T follicular helper cell (primary cell): ENCODE data around the gene SLC8B1.

ENCODE experiments used
- DNase-seq: peaks from one replicate; pipeline ENCODE4 v3.0.0-alpha.2; 2020; ENCODE audit warnings: low read depth

Gene SLC8B1

DNA sequence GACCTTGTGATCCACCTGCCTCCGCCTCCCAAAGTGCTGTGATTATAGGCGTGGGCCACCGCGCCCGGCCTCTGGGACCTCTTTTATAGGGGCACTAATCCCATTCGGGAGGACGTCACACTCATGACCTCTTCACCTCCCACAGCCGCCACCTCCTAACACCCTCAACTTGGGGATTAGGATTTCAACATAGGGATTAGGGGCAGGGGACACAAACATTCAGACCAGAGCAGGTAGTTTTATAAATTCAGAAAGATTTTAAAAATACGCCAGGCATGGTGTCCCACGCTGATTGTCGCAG, 64.2 kb downstream of the SLC8B1 start:
- no peak for DNase-seq

DNA sequence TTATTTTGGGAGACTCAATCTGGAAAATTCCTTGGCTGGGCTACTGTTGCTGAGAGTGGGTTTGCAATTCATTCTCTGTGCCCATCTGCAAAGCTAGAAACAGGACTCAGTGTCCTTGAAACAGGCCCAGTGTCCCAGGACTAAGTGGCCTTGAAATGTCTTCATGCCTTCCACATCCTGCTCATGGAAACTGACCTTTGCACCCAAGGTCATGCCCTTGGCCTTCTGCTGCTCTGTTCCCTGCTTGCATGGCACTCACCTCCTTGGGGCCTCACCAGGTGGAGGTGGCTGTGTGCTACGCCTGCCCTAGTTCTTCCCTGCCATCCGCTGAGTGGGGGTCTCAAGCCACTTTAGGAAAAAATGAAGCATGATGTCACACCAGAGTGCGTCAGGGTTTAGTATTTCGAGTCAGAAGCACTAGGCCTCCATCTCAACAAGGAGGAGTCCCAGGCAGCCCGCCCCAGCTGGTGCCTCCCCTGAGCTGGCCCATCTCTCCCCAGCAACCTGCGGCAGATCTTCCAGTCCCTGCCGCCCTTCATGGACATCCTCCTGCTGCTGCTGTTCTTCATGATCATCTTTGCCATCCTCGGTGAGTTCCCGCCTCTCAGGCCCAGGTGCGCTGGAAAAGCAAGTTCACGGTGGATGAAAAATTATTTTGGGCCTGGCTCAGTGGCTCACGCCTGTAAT, 65.5 kb downstream of the SLC8B1 start:
- DNase-seq, result no peak

DNA sequence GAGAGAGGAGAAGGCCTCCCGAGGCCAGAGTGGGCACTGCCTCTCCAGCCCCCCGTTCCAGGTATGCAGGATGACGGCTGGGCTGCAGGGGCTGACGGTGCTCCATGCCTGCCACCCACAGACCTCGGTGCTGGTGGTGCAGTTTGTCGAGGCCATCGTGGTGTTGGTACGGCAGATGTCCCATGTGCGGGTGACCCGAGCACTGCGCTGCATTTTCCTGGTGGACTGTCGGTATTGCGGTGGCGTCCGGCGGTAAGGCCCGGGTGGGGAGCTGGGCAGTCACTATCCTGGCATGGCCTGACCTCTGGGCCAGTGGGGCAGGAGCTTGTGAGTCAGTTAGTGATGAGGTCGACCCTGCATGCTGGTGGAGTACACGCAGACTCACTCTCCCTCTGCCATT, 66.3 kb downstream of the SLC8B1 start:
- DNase-seq, result no peak

DNA sequence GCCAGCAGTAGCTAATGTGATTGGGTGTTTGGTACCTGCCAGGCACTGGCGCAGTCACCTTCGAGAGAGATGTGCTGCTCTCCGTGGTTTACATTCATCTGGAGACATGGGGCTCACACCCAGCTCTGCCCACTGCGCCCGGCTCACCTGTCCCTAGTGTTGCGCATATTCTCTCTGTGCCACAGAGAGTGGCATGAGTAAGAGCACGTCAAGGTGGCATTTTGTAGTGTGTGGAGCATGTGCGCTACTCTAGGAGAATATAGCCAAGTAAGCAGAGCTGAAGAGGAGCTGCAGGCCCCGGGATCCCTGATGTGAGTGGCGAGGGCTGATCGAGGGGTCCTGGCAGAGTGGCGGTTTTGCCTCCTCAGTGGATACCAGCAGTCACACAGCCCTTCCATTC, 66.8 kb downstream of the SLC8B1 start:
- DNase-seq, result no peak

DNA sequence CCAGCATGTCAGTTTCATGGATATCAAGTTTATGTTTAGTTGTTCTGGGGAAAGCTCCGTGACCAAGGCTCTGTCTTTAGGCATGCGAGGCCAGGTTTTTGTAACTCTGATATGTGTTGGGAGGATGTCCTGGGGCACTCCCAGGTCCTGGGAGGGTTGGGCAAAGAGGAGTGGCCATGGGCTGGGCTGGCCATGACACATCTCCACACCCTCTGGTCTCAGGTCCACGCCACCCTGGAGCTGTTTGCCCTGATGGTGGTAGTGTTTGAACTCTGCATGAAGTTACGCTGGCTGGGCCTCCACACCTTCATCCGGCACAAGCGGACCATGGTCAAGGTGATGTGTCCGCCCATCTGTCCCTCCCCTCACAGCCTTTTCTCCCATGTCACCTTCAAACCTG, 67.3 kb downstream of the SLC8B1 start:
- DNase-seq, result no peak

DNA sequence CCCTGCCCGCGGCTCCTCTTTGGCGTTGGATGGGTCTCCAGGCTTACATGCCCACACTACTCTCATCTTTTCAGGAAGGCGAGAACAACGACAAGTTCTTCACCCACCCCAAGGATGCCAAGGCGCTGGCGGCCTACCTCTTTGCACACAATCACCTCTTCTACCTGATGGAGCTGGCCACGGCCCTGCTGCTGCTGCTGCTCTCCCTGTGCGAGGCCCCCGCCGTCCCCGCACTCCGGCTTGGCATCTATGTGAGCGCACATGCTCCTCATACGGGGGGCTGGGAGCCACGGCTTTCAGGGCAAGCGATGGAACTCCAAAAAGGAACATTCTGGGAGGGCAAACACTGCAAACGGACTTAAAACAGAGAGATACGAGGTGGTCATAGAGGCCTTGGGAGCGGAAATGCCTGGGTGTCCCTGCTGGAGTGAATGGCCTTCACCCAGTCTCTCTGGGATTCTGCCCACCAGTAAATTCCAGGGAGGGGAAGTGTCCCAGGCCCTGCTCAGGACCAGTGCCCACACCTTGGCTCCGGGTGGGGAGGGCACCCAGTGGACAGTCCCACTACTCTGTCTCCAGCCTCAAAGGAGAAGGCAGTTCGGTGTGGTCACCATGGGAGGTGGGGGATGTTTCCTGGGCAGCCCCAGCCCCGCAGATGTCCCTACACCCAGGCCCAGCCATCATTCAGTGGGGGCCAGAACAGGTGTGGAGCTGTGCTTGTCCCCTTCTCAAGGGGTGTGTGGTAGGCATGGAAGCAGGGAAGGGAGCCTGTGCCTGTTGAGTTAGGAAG, 68.6 kb downstream of the SLC8B1 start:
- no peak for DNase-seq

DNA sequence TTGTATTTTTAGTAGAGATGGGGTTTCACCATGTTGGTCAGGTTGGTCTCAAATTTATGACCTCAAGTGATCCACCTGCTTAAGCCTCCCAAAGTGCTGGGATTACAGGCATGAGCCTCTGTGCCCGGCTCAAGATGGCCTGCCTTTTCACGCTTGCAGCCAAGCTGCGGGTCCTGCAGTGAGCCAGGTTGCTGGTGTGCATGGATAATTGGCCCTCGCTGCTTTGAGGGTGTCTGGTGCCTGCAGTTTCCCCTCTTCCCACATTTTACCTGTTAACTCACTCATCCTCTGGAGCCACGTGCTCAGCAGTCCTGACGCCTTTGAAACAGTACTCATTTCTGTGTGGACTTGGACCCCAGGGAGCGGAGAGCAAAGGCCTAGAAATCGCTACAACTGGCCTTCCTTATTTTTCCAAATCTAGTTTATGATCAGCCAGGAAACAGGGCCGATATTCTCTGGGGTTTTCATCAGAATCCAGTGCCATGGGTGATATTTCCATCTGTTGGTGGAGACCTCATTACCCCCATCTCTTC, 71.4 kb downstream of the SLC8B1 start:
- DNase-seq, result no peak

DNA sequence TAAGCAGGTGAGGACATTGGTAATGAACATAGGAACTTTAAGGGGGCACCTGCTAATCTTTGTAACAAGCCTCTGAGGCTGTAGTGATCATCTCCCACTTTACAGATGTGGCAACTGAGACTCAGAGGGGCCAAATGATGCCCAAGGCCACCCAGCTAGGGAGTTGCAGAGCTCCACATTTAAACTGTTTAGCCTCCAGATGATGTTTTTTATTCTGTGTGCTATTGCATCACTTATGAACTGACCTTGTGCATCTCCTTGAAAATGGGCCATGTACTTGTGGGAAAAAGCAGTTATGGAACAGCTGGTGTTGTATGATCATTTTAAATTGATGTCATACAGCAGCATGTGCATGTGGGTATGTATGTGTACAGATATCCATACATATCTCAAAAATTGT, 72.2 kb downstream of the SLC8B1 start:
- DNase-seq, result no peak

DNA sequence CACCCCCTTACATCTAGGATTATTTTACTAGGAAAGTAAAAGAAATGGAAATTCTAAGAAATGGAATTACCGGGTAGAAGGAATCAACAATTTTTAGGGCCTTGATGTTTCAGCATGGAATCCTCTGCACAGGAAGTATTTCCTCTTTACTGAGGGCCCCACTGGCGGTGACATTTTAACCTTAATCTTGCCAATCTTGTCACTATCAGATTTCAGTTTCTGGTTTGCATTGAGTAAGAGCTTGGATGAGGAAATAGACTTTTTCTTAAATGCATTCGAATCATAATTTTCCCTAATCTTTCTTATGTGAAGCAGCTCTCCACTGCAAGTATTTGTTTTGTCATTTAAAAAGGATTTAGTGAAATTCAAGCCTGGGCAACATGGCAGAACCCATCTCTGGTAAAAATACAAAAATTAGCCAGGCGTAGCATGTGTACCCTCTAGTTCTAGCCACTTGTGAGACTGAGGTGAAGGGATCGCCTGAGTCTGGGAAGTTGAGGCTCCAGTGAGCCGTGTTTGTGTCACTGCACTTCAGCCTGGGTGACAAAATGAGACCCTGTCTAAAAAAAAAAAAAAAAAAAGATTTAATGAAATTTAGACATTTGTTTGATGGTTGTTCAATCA, 73.0 kb downstream of the SLC8B1 start:
- no peak for DNase-seq

DNA sequence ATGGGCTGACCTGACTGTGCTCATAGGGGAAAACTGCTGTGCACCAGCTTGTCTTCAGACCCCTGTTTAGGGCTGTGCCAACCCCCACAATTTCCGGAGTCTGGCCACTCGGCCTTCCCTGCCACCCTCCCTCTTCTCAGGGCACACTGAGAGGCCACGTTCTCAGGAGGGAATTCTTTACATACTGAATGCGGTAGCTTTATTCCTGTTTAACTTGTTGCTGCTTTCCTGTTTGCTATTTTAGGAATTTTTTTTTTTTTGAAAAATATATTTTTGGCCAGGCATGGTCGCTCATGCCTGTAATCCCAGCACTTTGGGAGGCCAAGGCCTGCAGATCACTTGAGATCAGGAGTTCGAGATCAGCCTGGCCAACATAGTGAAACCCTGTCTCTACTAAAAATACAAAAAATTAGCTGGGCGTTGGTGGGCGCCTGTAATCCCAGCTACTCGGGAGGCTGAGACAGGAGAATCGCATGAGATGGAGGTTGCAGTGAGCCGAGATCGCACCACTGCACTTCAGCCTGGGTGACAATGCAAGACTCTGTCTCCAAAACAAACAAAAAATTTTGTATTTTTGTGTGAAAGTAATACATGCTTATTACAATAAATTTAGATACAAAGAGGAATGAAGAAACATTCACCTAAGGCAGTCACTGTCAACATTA, 74.1 kb downstream of the SLC8B1 start:
- no peak for DNase-seq

DNA sequence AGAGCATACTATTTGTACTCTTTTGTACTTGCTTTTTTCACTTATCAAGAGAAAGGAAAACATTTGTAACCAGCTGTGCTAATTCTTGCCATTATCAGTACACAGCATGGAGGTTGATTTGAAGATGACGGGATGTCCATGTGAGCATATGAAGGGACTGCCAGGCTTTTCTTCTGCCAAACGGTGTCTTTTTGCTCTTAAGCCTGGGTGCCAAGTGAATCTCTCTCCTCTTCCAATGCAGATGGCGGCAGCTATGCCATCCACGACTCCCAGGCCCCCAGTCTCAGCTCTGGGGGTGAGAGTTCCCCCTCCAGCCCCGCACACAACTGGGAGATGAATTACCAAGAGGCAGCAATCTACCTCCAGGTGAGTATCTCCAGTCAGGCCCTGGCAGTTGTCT, 74.8 kb downstream of the SLC8B1 start:
- DNase-seq, result no peak

DNA sequence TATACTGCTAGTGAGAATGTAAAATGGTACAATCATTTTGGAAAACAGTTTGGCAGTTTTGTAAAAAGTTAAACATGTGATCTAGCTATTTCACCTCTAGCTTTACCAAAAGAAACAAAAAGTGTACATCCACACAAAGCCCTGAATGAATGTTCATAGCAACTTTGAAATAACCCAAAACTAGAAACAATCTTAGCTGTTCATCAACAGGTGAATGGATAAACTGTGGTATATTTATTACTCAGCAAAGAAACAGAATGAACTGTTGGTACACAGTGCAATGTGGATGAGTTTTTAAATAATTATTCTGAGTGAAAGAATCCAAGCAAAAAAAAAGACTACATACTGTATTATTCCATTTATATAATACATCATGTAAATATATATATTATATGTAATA, 77.3 kb downstream of the SLC8B1 start:
- no peak for DNase-seq

DNA sequence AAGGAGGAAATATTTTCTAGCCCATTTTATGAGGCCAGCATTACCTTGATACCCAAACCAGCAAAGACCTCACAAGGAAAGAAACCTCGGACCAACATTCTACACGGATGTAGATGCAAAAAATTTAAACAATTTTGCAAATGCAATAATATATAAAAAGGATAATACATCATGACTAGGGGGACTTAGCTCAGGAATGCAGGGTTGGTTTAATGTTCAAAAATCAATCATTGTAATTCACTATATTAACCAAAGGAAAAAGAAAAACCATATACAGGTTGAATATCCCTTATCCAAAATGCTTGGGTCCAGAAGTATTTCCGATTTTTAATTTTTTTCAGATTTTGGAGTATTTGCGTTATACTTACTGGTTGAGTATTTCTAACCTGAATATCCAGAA, 80.6 kb downstream of the SLC8B1 start:
- DNase-seq, result no peak

DNA sequence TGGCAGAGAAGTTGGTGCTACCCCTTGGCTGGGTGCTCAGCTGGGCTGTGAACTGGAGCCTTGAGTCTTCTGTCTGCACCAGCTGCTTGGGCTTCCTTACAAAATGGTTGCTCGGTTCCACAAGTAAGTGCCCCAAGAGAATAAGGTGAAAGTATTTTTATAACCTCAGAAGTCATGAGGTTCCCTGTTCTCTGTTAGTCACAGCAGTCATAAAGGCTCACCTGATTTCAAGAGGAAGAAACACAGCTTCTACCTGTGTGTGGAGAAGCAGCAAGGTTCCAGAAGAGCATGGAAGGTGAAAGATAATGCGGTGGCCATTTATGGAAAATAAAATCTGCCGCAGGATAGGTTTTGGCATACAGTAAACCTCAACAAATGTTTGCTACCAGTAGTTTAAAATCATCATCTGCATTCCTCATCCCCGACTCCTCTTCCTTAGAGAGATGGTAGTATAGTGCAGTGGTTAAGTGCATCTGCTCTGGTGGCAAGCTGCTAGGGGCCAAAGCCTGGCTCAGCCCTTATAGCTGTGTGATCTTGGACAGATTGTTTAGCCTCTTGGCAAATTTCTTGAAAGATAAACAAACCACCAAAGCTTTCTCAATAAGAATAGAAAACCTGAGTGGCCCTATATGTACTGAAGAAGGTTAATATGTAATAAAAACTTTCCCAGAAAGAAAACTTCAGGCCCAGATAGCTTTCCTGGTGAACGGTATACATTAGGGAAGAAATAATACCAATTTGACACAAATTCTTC, 81.2 kb downstream of the SLC8B1 start:
- no peak for DNase-seq

DNA sequence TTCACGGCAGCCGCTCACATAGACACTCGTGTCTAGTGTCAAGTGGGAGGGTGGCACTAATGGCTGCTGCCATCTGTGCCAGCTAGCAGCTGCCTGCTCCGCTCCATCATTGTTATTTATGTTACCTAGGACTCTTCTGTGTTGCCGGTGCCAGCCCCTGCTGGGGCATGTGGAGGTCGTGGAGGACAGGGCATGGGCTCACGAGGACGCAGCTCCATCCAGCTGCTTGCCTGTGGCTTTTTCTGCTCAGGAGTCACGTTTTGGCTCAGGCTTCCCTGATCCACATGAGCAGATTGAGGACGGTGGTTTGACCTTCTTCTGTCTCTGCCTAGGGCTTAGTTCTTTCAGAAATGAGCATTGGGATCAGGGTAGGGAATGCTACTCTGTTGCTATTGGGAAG, 82.4 kb downstream of the SLC8B1 start:
- DNase-seq, result no peak

DNA sequence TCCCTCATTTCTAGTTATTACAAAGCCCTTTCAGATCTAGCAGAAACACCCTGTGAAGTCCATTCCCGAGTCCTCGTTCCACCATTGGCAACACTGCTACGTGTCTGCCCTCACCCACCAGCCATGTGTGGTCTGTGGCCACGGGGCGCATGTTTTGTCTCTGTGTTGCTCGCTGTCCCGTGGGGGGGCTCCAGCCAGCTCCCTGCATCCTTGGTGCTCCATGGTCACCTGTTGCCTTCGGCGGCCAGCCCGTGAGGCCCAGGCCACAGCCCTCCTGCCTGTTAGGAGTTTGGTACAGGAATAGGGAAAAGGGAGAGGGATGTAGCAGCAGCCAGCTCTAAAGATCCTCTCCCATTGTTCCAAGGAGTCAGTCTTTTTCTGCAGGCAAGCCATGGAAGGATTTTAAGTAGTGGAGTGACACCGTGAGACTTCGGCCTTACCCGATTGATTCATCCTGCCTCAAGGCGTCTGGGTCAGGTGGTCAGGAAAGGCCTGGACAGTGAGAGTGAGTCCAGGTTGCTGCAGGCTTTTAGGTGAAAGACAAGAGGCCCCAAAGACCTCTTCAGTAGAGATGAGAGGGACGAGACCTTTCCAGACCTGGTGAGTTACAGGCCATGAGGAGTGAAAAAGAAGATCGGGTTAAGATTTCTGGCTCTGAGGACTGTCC, 83.4 kb downstream of the SLC8B1 start:
- DNase-seq, result no peak

DNA sequence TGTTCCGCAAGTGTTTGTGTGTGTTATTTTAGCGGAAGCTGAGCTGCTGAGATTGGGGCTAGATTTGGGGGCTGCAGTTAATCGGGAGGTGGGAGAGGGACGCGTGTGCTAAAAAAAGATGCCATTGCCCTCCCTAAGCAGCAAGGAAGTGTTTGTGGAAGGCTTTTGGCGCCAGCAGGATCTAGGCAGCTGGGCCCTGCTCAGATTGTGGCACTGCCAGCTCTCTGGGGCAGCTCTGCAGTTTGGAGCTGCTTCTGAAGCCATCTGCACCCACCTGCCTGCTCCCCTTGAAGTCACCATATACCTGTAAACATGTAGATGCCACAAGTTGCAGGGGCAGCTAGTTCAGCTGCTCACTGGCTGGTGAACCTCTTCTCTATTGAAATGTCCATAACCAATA, 84.9 kb downstream of the SLC8B1 start:
- DNase-seq, result no peak

DNA sequence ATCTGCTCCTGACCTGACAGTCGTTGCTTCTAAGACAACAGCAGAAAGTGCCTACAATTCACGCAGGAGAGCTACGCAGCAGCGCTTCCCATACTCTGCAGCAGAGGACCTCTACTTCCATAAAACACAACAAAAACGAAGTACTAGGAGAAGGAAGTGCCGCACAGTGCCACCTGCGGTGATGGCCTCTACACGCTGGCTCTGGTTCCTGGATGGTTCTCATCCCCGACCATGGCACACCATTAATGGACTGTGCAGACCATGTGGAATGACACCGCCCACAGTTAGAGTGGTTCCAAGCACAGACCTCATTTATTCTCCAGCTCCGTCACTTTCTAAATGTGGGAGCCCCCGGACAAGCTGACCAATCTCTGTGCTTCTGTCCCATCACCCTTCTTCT, 85.4 kb downstream of the SLC8B1 start:
- no peak for DNase-seq

DNA sequence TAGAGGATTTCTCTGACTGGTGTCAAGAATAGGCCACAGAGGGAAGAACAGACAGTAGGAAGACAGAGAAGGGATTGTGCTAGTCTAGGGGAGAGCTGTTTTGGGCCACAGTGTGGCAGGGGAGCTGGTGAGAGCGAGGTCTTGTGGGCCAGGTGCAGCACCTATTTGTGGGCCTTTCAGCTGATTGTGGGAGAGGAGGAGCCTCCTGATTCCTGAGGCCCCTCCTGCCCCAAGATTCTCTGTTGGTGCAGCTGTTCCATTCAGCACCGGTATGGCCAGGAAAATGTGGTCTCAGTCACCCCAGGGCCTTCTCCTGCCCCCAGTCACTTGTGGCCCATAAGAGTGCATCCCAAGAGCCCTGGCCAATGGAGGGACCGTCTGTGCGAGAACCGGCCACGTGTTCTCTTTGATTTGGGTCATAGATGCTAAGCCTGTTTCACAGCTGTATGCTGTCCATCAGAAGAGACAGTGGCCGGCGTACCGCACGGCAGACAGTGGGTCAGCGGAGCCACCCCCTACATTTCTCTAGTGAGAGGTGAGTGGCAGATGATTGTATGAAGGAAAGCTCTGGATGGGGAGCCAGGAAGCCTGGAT, 86.0 kb downstream of the SLC8B1 start:
- no peak for DNase-seq
